Fibroblast of the aortic adventitia (primary cell): ENCODE measurements around the gene DMAP1. TPM values are rescaled to one million over a fixed set of nuclear protein-coding genes. Genes with fewer than 3 reads are reported as not detected.

Source experiments
- DNase-seq: peaks from one replicate; pipeline ENCODE4 v3.0.0-alpha.2; 2010; ENCODE audit warnings: low read depth
- H3K4me3 ChIP-seq: 2 replicates; pipeline ENCODE4 v1.5.1; 2011; ENCODE audit warnings: low read depth, mild to moderate bottlenecking, control low read depth, low read length, moderate library complexity
- CTCF ChIP-seq: IDR thresholded peaks from 2 replicates; pipeline ENCODE4 v1.5.1; 2011; ENCODE audit warnings: mild to moderate bottlenecking, low read length, control low read depth, inconsistent platforms; ENCODE audit not compliant: insufficient read depth
- total RNA-seq: library from RNA; depleted of rRNA; stranded (reverse); fragments of >200 nt; gene quantifications from 2 replicates; pipeline ENCODE4 v1.2.3, GENCODE V29; 2012; ENCODE audit warnings: low replicate concordance

DMAP1 gene
- total RNA-seq, 1 donor, result 19.8 TPM

GRCh38 chr1:44238660-44239059, 25.4 kb downstream of the DMAP1 start:
- TF ChIP-seq CTCF, result no peak
- no peak for DNase-seq

GRCh38 chr1:44239331-44239960, 26.2 kb downstream of the DMAP1 start:
- TF ChIP-seq CTCF, result peak; percentile 21
- peak; percentile 20 for DNase-seq
- H3K4me3 ChIP-seq, result no peak overlapping the region

More at GRCh38 chr1:44238660-44239059, 25.4 kb downstream of the DMAP1 start:
- no peak overlapping the region for H3K4me3 ChIP-seq

- H3K4me3 ChIP-seq, result no peak overlapping the region
- TF ChIP-seq CTCF, result no peak
- no peak for DNase-seq
Observed at GRCh38 chr1:44239961-44240371, 26.7 kb downstream of the DMAP1 start.

GRCh38 chr1:44240802-44241671, 27.8 kb downstream of the DMAP1 start:
- no peak for DNase-seq
- no peak for TF ChIP-seq CTCF
- H3K4me3 ChIP-seq, result no peak overlapping the region

- TF ChIP-seq CTCF, result no peak
- no peak for DNase-seq
- H3K4me3 ChIP-seq, result no peak overlapping the region
Observed at GRCh38 chr1:44242746-44243145, 29.5 kb downstream of the DMAP1 start.

GRCh38 chr1:44243782-44244495, 30.7 kb downstream of the DMAP1 start:
- DNase-seq, result no peak
- no peak for TF ChIP-seq CTCF
- no peak overlapping the region for H3K4me3 ChIP-seq
